A549 treated with Mapracorat at 1 μM for 4 hours (cell line): Measurements from ENCODE around the gene ZNF594. TPM values are rescaled to one million over a fixed set of nuclear protein-coding genes. Genes with fewer than 3 reads are reported as not detected.

Source experiments
- total RNA-seq: library from RNA; stranded (reverse); fragments of 200-300 nt; extraction: Qiagen RNA extraction; gene quantifications from 5 replicates; pipeline ENCODE4 v1.2.3, GENCODE V29; 2022

ZNF594 gene
- 0.97 to 1.7 TPM (median 1.4 TPM) in 5 replicates for total RNA-seq

DNA sequence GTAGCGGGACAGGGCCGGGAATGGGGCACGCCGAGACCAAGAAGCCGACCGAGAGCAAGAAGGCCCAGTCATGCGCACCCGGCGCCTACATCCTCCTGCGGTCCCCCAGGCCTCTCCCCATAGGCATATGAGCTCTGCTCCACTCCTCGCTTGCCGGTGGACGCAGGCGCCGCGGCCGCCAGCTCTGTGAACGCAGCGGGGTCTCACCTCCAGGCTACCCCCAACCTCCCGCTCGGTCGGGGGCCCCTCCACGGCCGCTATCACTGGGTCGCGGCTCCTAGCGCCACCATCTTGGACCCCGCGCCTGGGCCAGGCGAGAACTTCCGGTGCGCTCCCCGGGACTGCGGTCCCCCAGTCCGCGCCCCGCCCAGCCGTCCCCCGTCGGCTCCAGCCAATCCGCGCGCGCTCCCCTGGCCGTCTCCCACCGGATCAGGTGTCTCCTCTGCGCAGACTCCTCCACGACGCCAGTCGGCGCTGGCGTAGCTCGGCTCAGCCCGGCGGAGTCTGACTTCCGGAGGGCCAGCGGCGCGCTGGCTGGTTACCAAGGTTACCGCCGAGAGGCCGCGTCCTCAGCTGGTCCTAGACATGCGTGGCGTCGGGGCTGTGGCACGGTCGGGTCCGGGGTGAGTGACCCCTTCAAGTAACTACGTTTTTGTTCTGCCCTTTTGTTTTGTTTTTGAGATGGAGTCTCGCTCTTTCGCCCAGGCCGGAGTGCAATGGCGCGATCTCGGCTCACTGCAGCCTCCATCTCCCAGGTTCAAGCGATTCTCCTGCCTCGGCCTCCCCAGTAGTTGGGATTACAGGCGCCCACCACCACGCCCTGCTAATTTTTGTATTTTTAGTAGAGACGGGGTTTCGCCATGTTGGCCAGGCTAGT, at the start of gene ZNF594:
TSS of gene ZNF594 (minus strand) at position 328 of the 877 bp plus-strand sequence. CDS start 7,612 bp downstream, outside the sequence.

GRCh38 chr17:5234645-5235576, 43.2 kb upstream of the ZNF594 start, which contains the start of gene SCIMP:
TSS of gene SCIMP (minus strand) at chr17:5234860. CDS start at chr17:5234755, 105 bp downstream.

Other genes starting within 250 kb of the ZNF594 start
- 2,509 to 3,080 TPM (median 2,785 TPM) in 5 replicates for gene PFN1, start 243.3 kb downstream of the ZNF594 start, total RNA-seq
- 45.6 to 55.1 TPM (median 48.1 TPM) in 5 replicates for gene ENO3, start 240.7 kb downstream of the ZNF594 start, total RNA-seq
- gene SPAG7, start 224.1 kb downstream of the ZNF594 start, total RNA-seq: 70.3 to 89.6 TPM (median 73.0 TPM) in 5 replicates
- 28.9 to 41.2 TPM (median 34.3 TPM) in 5 replicates for gene CAMTA2, start 204.2 kb downstream of the ZNF594 start, total RNA-seq
- 1.7 to 1.9 TPM (median 1.8 TPM) in 5 replicates for gene INCA1, start 194.3 kb downstream of the ZNF594 start, total RNA-seq
- 107 to 129 TPM (median 121 TPM) in 5 replicates for gene KIF1C, start 193.9 kb downstream of the ZNF594 start, total RNA-seq
- gene SLC52A1, start 156.4 kb downstream of the ZNF594 start, total RNA-seq: 0.42 to 0.97 TPM (median 0.76 TPM) in 5 replicates
- 0.77 to 1.2 TPM (median 0.95 TPM) in 5 replicates for gene ZFP3, start 113.4 kb downstream of the ZNF594 start, total RNA-seq
- 3.4 to 5.1 TPM (median 4.0 TPM) in 5 replicates for gene ZNF232, start 80.0 kb downstream of the ZNF594 start, total RNA-seq
- 0.01 to 0.06 TPM in 2 of 5 replicates, not detected in the others for gene USP6, start 75.8 kb downstream of the ZNF594 start, total RNA-seq
- gene SCIMP, start 43.0 kb upstream of the ZNF594 start, total RNA-seq: not detected in 5 replicates
- 40.2 to 44.6 TPM (median 41.2 TPM) in 5 replicates for gene RABEP1, start 90.4 kb upstream of the ZNF594 start, total RNA-seq
- gene NUP88, start 227.8 kb upstream of the ZNF594 start, total RNA-seq: 76.6 to 112 TPM (median 81.3 TPM) in 5 replicates
- gene RPAIN, start 228.3 kb upstream of the ZNF594 start, total RNA-seq: 30.9 to 43.2 TPM (median 35.5 TPM) in 5 replicates
- gene C1QBP, start 247.3 kb upstream of the ZNF594 start, total RNA-seq: 547 to 578 TPM (median 564 TPM) in 5 replicates